ENCODE results near the gene PRPF40B.

DNA sequence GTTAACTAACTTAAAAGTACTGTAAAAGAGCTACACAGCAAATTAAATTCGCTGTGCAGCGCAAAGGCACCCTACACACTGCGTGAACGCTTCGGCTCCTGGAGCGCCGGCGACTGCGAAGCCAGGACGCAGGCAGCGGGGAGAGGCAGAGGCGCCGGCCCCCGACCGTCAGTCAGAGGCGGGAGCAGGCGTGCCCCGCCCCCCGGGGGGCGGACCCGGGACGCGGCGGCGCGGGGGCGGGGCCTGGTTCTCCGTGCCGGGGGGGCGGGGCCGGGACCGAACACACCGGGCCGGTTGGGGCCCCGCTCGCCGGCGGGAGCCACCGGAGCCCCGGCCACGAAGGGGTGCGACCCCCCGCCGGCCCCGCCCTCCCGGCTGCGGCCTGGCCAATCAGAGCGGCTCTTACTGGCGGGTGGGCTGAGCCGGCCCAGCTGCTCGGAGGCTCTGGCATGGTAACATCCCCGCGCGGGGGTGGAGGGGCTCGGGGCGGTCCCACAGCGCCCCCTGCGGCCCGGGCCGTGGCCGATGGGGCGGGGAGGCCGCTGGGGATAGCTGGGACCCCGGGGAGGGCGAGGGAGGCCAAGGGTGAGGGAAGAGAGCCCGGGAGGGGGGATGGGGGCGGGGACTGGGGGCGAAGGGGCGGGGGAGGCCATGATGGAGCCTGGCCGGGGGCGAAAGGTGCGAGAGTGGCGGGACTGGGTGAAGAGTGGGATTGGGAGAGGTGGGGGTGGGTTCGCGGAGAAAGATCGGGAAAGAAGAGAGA, at the start of gene PRPF40B:
- TF ChIP-seq, protein P1, sequence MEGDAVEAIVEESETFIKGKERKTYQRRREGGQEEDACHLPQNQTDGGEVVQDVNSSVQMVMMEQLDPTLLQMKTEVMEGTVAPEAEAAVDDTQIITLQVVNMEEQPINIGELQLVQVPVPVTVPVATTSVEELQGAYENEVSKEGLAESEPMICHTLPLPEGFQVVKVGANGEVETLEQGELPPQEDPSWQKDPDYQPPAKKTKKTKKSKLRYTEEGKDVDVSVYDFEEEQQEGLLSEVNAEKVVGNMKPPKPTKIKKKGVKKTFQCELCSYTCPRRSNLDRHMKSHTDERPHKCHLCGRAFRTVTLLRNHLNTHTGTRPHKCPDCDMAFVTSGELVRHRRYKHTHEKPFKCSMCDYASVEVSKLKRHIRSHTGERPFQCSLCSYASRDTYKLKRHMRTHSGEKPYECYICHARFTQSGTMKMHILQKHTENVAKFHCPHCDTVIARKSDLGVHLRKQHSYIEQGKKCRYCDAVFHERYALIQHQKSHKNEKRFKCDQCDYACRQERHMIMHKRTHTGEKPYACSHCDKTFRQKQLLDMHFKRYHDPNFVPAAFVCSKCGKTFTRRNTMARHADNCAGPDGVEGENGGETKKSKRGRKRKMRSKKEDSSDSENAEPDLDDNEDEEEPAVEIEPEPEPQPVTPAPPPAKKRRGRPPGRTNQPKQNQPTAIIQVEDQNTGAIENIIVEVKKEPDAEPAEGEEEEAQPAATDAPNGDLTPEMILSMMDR (IDR thresholded peaks at IDR 0.05): peak; percentile 31 to 51 (median 41)
- TF ChIP-seq POLR2A (IDR thresholded peaks at IDR 0.05): peak; percentile 84

All from right lobe of liver (tissue), 4 donors.